Measurements from ENCODE around the gene OR5K1.

- TF ChIP-seq CTCF (IDR thresholded peaks at IDR 0.05; ENCODE audit: low read length) (no peak), EZH2 (IDR thresholded peaks at IDR 0.05; ENCODE audit: borderline replicate concordance, low read length) (no peak)
These were observed 39.0 kb downstream of the OR5K1 start for GRCh38 chr3:98501863-98502576.

All from OCI-LY1 (cell line).